GM19238 (cell line): ENCODE measurements around the gene PATL2.
"Not testable (repeated sequence)": the region's sequence is repeated elsewhere in the genome, so short reads cannot be mapped to it uniquely, and the experiment has no call there.

ENCODE experiments used
- DNase-seq: peaks from one replicate; pipeline ENCODE4 v3.0.0; 2011; ENCODE audit warnings: low spot score; ENCODE audit not compliant: insufficient read length

PATL2 gene

DNA sequence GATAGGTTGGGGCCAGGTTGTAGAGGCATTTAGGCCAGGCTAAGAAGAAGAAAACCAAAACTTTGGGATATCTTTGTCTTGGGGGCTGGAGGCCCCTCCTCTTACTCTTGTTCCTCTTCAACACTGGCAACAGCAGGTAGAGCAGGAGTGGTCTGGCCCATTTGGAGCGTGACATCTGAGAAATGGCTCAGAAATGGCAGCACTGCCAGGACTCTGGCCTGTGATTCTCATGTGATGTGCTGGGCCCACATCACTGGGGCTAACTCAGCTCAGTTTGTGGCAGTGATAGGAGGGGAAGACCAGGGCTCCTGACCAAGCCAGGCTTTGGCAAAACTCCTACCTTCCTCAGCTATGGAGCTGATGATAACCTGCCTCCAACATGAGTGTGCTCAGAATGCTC, 18.5 kb downstream of the PATL2 start:
- DNase-seq: no peak

- not testable (repeated sequence) for DNase-seq
Measured at GRCh38 chr15:44690245-44690644, 20.9 kb downstream of the PATL2 start.

DNA sequence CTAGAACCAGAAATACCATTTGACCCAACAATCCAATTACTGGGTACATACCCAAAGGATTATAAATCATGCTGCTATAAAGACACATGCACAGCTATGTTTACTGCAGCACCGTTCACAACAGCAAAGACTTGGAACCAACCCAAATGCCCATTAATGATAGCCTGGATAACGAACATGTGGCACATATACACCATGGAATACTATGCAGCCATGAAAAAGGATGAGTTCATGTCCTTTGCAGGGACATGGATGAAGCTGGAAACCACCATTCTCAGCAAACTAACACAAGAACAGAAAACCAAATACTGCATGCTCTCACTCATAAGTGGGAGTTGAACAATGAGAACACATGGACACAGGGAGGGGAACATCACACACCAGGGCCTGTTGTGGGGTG, 21.8 kb downstream of the PATL2 start:
- not testable (repeated sequence) for DNase-seq

DNA sequence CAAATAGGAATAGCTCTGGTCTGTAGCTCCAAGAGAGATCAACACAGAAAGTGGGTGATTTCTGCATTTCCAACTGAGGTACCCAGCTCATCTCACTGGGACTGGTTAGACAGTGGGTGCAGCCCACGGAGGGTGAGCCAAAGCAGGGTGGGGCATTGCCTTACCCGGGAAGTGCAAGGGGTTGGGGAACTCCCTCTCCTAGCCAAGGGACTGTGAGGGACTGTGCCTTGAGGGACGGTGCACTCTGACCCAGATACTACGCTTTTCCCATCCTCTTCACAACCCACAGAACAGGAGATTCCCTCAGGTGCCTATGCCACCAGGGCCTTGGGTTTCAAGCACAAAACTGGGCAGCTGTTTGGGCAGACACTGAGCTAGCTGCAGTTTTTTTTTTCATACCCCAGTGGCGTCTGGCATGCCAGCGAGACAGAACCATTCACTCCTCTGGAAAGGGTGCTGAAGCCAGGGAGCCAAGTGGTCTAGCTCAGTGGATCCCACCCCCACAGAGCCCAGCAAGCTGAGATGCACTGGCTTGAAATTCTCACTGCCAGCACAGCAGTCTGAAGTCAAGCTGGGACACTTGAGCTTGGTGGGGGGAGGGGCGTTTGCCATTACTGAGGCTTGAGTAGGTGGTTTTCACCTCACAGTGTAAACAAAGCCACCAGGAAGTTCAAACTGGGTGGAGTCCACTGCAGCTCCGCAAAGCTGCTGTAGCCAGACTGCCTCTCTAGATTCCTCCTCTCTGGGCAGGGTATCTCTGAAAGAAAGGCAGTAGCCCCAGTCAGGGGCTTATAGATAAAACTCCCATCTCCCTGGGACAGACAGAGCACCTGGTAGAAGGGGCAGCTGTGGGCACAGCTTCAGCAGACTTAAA, 28.1 kb downstream of the PATL2 start:
- not testable (repeated sequence) for DNase-seq

- no peak for DNase-seq
Measured at GRCh38 chr15:44682211-44682610, 28.9 kb downstream of the PATL2 start.

GRCh38 chr15:44676676-44677075, 34.4 kb downstream of the PATL2 start:
- DNase-seq: no peak

GRCh38 chr15:44675911-44676310, 35.2 kb downstream of the PATL2 start:
- no peak for DNase-seq

- DNase-seq: no peak
Measured at GRCh38 chr15:44673639-44674038, 37.5 kb downstream of the PATL2 start.

DNA sequence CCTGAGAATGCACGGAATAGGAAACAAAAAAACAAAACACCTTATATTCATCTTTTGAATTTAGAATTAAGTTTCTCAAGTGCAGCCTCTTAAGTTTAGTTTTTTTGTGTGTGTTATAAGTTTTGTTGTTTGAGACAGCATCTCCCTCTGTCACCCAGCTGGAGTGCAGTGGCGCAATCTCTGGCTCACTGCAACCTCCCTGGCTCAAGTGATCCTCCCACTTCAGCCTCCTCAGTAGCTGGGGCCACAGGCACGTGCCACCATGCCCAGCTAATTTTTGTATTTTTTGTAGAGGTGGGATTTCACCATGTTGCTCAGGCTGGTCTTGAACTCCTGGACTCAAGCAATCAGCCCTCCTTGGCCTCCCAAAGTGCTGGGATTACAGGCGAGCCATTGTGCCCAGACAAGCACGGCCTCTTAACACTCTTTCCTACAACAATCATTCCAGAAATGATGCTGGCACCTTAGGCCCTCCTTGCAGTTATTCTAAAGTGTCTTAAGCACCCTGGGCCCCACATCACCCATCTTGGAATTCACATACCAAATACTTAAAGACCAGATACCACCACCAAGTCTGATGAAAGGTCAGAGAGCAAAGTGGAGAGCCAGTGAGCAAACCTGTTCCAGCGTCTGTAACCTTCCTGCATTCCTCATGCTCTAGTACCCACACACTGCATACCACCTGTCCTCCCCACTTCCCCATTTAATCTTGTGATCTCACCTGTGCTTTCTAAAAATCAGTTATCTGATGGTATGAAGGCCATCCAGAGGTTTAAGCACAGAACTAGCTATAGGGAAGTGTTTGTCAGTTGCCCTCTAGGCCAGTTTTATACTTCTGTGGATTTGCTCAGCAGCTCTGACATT, 40.8 kb downstream of the PATL2 start:
- no peak for DNase-seq

GRCh38 chr15:44668921-44669320, 42.2 kb downstream of the PATL2 start:
- no peak for DNase-seq

DNA sequence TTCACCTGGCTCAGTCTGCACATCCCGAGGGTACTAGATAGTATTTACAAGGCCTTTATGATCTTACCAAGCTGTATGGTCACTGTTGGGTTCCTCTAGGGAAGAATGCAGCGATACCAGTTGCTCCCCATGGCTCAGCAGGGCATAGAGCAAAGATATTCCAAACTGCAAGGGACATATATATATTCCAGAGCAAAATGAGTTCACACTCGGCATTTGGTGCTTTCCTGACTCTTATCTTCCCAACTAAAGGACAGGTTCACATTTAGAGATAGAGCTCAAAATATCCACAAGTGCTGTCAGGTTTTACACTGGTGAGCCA, 44.1 kb downstream of the PATL2 start:
- no peak for DNase-seq

DNA sequence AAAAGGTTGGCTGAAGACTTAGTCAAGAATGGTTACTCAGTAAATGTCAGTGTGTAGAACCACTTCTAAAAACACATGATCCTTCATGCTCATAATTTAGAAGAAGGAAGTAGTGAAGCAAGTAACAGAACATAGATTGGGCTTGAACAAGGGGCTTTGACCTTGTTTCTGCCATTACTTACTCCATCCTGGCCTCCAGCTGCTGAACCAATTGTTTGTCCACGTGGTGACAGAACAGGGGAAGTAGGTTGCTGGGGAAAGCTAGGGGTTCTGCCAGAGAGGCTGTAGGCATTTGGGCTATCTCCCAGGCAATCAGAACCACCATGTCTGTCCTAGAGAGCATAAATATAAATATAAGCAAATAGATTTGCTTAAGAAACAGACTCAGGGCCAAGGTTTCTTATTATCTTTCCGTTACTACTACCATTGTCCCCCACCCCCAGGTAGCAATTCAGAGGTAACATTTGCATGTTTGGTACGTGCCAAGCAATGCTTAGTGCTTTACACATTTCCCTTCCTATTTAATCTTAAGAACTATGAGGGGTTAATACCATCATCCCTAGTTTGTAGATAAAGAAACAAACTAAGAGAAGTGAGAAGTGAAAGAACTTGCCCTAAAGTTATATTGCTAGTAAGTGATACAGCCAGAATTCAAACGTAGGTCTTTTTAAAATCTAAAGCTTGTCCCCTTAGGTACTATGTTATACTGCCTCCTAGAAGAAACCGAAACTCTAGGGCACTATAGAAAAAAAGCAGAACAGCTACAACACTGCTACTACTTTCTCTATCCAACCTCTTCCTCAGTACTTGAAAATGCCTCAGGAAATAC, 44.7 kb downstream of the PATL2 start:
- DNase-seq: no peak

DNA sequence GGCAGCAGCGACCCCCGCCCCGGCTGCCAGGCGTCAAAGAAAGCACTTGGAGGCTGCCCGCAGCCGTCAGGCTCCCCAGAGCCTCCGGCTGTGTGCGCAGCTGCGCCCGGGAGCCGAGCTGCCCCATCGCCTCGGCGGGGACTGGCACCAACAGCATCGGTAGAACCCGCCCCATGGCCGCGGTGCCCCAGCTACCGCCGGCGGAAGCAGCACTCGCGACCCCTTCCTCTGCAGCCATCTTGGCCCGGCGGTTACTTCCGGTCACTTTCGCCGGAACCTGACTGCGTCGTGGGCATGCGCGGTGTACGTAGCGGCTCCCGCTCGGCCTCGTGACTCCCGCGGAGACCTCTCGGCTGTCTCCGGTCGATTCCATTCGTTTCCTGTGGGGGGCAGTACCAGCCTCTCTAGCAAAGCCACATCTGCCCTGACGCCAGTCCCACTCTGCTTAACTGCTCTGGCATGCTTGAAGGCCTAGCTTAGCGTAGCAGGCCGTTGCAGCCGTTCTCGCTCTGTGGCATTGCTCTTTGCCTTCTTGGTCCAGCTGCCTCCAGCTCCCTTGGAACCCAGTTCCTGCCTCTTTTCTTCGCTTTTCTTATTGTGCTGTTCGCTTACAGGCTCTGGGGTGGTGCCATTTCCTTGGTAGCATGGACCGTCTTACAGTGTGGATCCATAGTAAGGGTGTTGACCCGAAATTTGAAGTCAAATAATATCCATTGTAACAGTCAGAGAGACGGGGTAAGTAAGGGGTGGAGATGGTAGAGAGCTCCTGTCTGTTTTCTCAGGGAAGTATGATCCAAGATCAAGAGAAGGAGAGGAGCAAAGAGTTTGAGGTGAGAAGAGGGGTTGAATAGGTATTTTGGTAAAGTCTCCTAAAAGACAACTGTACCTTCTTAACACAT, 47.5 kb downstream of the PATL2 start, which contains the start of gene SPG11:
Gene SPG11 (minus strand): TSS at position 253 of the 899 bp plus-strand sequence. CDS start 15 bp downstream, at position 238.
- peak; percentile 66 for DNase-seq

DNA sequence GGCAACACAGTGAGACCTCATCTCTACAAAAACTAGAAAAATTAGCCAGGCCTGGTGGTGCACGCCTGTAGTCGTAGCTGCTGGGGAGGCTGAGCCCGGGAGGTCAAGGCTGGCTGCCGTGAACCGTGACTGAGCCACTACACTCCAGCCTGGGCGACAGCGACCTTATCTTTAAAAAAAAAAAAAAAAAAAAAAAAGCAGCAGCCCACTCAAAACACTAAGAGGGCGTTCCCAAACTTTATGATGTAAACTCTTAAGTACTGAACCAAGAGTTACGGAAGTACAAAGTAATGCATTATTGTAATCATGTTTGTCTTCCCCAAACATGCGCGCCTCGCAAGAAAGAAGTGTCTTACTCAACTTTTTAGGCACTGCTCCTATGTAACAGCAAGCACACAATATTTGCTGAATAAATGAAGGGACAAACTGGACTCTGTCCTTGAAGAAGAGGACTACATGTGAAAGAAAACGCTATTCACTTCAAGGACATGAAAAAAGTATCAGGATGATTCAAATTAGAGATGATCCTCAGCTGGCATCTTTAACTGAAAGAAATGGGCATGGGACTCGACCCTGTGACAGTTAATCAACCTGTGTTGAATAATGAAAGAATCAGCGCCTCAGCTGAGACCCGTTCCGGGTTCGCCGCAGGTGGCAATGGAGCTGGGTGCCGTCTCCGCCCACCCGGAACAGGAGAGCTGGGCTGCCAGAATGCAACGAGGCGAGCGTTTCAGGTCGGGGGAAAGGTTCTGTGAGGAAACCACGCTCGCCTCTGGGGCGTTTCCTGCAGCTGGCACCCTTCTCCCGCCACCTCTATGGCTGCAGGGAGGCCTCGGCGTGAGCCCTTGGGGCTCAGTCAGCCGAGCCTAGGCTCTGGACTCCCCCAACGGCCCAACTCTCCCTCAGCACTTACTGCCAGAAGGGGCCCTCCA, 48.4 kb downstream of the PATL2 start:
- DNase-seq: peak; percentile 38

DNA sequence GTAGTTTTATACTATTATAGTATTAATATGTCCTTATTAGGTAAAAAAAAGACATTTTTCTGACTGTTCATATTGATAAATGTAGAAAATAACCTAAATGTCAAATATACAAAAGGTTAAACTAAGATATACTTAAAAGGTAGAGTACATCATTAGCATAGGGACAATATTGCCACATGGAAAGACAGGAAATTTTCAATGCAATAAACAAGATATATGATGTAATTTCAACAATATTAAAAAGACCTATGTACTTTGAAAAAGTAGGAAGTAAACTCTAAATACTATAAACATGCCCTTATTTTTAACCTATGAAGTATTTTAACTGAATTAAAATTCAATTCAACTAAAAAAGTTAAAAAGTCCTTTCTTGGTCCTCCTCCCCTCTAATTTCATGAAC, 49.5 kb downstream of the PATL2 start:
- DNase-seq: no peak

DNA sequence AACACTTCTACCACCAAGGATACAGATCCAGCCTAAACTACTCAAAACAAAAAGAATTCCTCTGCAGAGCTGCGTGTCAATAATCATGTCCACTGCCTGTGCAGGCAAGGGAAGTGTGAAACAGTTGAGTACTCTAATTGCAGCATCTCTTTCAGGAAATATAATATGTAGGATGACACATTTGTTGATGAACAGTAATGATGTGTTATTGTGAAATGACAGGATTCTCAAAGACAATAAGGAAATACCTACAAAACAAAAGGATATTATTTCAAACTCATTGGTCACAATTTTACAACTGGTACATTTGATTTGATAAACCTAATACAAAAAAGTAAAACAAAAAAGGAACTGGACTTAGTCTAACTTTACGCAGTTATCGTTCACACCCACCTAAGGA, 52.1 kb downstream of the PATL2 start:
- no peak for DNase-seq

DNA sequence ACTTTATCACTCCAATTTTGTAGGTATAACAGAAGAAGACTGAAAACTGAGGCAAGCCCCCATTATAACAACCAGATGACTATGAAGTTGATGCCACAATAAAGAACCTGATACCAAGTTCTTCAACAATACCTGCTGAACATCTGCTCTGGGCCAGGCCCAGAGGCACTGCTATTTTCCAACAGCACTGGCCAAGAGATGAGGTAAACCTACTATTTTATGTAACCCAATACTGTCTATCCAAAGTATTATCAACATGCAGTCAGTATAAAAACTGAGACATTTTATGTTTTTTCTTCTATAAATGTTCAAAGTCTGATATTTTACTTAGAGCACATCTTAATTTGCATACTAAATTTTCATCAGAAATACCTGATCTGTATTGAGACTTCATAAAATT, 53.7 kb downstream of the PATL2 start:
- DNase-seq: no peak

GRCh38 chr15:44656913-44657312, 54.2 kb downstream of the PATL2 start:
- DNase-seq: no peak

- DNase-seq: no peak
Measured at GRCh38 chr15:44656298-44656697, 54.8 kb downstream of the PATL2 start.
